Endothelial cell (in vitro differentiated cells): ENCODE results near the gene NCBP2. TPM values are rescaled to one million over a fixed set of nuclear protein-coding genes. Genes with fewer than 3 reads are reported as not detected.

Experiments used
- DNase-seq: peaks from one replicate; pipeline ENCODE4 v3.0.0; 2021; ENCODE audit warnings: low spot score
- H3K27ac Mint-ChIP-seq: one replicate; pipeline ENCODE4 v1.8.0; 2021; ENCODE audit warnings: mixed read lengths, inconsistent platforms; ENCODE audit not compliant: unreplicated experiment
- H3K27me3 Mint-ChIP-seq: one replicate; pipeline ENCODE4 v1.8.0; 2021; ENCODE audit warnings: mild to moderate bottlenecking, moderate library complexity, mixed read lengths, inconsistent platforms; ENCODE audit not compliant: unreplicated experiment
- H3K36me3 Mint-ChIP-seq: one replicate; pipeline ENCODE4 v1.8.0; 2021; ENCODE audit warnings: mild to moderate bottlenecking, low read depth, mixed read lengths, inconsistent platforms; ENCODE audit not compliant: unreplicated experiment
- H3K4me1 Mint-ChIP-seq: one replicate; pipeline ENCODE4 v1.8.0; 2021; ENCODE audit warnings: mild to moderate bottlenecking, mixed read lengths, inconsistent platforms; ENCODE audit not compliant: unreplicated experiment
- H3K4me3 Mint-ChIP-seq: one replicate; pipeline ENCODE4 v1.8.0; 2021; ENCODE audit warnings: mild to moderate bottlenecking, mixed read lengths, inconsistent platforms; ENCODE audit not compliant: unreplicated experiment
- H3K9me3 Mint-ChIP-seq: one replicate; pipeline ENCODE4 v1.8.0; 2021; ENCODE audit warnings: mixed read lengths, inconsistent platforms; ENCODE audit not compliant: unreplicated experiment
- CTCF ChIP-seq: fragments of 200-600 bp; sonication (generic); IDR thresholded peaks from one replicate; pipeline ENCODE4 v1.5.0; 2021; ENCODE audit warnings: antibody characterized with exemption; ENCODE audit not compliant: unreplicated experiment
- total RNA-seq: library from RNA; stranded (reverse); fragmentation: NEBNext Ultra II Directional; extraction: Animal tissue kit (Norgen Biotek cat#: 25700); gene quantifications from one replicate; pipeline ENCODE4 v1.2.1, GENCODE V29; 2021; ENCODE audit not compliant: unreplicated experiment

Gene NCBP2
- total RNA-seq, 1 donor from 2014 or later = 61.0 TPM

GRCh38 chr3:196902296-196902695, 40.0 kb downstream of the NCBP2 start:
- no peak for DNase-seq
- Mint-ChIP-seq H3K9me3 (no peaks in the 10 kb centered on the region), H3K27me3 (peaks cover 2% of the 10 kb centered on the region), H3K36me3 (peaks cover 29% of the 10 kb centered on the region), H3K4me3 (no peak overlapping the region), H3K27ac (no peak overlapping the region), H3K4me1 (no peaks in the 10 kb centered on the region)
- no peak for TF ChIP-seq CTCF

GRCh38 chr3:196901768-196902167, 40.6 kb downstream of the NCBP2 start:
- TF ChIP-seq CTCF = no peak
- H3K4me3 Mint-ChIP-seq = no peak overlapping the region
- no peak for DNase-seq
- H3K27ac Mint-ChIP-seq = no peak overlapping the region
- no peaks in the 10 kb centered on the region for H3K9me3 Mint-ChIP-seq
- peaks cover 26% of the 10 kb centered on the region for H3K36me3 Mint-ChIP-seq
- H3K27me3 Mint-ChIP-seq = peaks cover 2% of the 10 kb centered on the region
- no peaks in the 10 kb centered on the region for H3K4me1 Mint-ChIP-seq

- no peak for DNase-seq
- Mint-ChIP-seq H3K36me3 (peaks cover 5% of the 10 kb centered on the region), H3K27ac (no peak overlapping the region), H3K4me1 (no peaks in the 10 kb centered on the region), H3K9me3 (no peaks in the 10 kb centered on the region), H3K27me3 (no peaks in the 10 kb centered on the region), H3K4me3 (no peak overlapping the region)
- TF ChIP-seq CTCF = no peak
These were observed 46.1 kb downstream of the NCBP2 start for GRCh38 chr3:196896229-196896628.

- no peaks in the 10 kb centered on the region for H3K9me3 Mint-ChIP-seq
- peaks cover 5% of the 10 kb centered on the region for H3K36me3 Mint-ChIP-seq
- no peaks in the 10 kb centered on the region for H3K27me3 Mint-ChIP-seq
- no peaks in the 10 kb centered on the region for H3K4me1 Mint-ChIP-seq
- no peak for DNase-seq
- peak overlapping the region; percentile 66 for H3K4me3 Mint-ChIP-seq
- H3K27ac Mint-ChIP-seq = no peak overlapping the region
- no peak for TF ChIP-seq CTCF
These were observed 47.6 kb downstream of the NCBP2 start for GRCh38 chr3:196894557-196895295.

GRCh38 chr3:196889844-196890708, 52.3 kb downstream of the NCBP2 start:
- TF ChIP-seq CTCF = no peak
- H3K4me3 Mint-ChIP-seq = no peak overlapping the region

More at GRCh38 chr3:196889844-196890708, 52.3 kb downstream of the NCBP2 start:
- H3K36me3 Mint-ChIP-seq = peaks cover 9% of the 10 kb centered on the region
- H3K27ac Mint-ChIP-seq = no peak overlapping the region
- H3K4me1 Mint-ChIP-seq = no peaks in the 10 kb centered on the region
- DNase-seq = no peak
- no peaks in the 10 kb centered on the region for H3K27me3 Mint-ChIP-seq
- H3K9me3 Mint-ChIP-seq = no peaks in the 10 kb centered on the region
